ENCODE data around the gene WDR18. TPM values are rescaled to one million over a fixed set of nuclear protein-coding genes. Genes with fewer than 3 reads are reported as not detected.

The WDR18 gene
- total and polyA plus RNA-seq, 8 donors = 12.3 to 84.8 (median 23.3) TPM

DNA sequence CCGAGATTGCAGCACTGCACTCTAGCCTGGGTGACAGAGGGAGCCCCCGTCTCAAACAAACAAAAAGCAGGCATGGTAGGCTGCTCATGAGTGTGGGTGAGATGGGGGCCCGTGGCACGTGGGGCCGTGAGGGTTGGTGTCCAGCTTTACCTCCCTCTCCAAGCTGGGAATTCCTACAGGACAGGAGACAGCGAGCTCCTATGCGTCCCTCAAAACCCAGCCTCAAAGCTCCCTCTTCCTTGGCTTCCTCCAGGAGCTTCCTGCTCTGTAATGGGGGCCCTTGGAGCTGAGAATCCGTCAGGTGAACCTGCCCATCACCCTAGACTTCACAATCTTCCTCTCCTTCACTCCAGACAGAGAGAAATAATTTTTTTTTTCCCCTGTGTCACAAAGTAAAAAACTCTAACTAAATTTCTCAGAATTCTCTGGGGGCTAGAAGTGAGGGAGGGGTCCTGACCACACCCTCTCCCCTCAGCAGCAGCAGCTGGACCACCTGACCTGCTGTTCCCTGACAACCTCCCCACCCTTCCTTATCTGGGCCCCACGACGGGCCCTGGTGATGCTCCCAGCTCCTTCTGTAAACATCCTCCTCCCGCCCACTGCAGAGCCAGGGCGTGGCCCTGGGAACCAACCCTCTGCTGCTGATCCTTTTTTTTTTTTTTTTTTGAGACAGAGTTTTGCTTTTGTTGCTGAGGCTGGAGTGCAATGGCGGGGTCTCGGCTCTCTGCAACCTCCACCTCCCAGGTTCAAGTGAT lies 22.1 kb upstream of the WDR18 start:
- FAIRE-seq = no peak
- no peak for DNase-seq
- intact Hi-C loops (cut with DNase I) = no loop called here
- Histone ChIP-seq H3K4me3 (no peak overlapping the region), H3K4me1 (no peaks in the 10 kb centered on the region), H3K36me3 (peaks cover 0 to 9% (median 0%) of the 10 kb centered on the region in 3 donors), H3K27ac (no peak overlapping the region), H3K9me3 (no peaks in the 10 kb centered on the region), H3K27me3 (no peaks in the 10 kb centered on the region)
- TF ChIP-seq, protein P1, sequence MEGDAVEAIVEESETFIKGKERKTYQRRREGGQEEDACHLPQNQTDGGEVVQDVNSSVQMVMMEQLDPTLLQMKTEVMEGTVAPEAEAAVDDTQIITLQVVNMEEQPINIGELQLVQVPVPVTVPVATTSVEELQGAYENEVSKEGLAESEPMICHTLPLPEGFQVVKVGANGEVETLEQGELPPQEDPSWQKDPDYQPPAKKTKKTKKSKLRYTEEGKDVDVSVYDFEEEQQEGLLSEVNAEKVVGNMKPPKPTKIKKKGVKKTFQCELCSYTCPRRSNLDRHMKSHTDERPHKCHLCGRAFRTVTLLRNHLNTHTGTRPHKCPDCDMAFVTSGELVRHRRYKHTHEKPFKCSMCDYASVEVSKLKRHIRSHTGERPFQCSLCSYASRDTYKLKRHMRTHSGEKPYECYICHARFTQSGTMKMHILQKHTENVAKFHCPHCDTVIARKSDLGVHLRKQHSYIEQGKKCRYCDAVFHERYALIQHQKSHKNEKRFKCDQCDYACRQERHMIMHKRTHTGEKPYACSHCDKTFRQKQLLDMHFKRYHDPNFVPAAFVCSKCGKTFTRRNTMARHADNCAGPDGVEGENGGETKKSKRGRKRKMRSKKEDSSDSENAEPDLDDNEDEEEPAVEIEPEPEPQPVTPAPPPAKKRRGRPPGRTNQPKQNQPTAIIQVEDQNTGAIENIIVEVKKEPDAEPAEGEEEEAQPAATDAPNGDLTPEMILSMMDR (IDR thresholded peaks at IDR 0.05) = no peak
- ATAC-seq = peak in 3 of 4 donors; percentile 24 to 52 (median 28)
- WGBS, 2 donors = 70 to 78% methylated on average over 14 of the region's 14 CpGs

GRCh38 chr19:962683-963400 lies 21.3 kb upstream of the WDR18 start:
- H3K27me3 ChIP-seq = no peaks in the 10 kb centered on the region
- FAIRE-seq (no peak), ATAC-seq (no peak), DNase-seq (peak in 2 of 6 donors; percentile 22 to 63)
- H3K36me3 ChIP-seq = peaks cover 0 to 9% (median 0%) of the 10 kb centered on the region in 3 donors
- 89 to 91% methylated on average over 31 of the region's 31 CpGs for WGBS, 2 donors
- no peaks in the 10 kb centered on the region for H3K9me3 ChIP-seq
- TF ChIP-seq, protein P1 (IDR thresholded peaks at IDR 0.05) = no peak
- no peak overlapping the region for H3K27ac ChIP-seq
- no peak overlapping the region for H3K4me3 ChIP-seq
- intact Hi-C loops (cut with DNase I) = no loop called here
- H3K4me1 ChIP-seq = no peaks in the 10 kb centered on the region

DNA sequence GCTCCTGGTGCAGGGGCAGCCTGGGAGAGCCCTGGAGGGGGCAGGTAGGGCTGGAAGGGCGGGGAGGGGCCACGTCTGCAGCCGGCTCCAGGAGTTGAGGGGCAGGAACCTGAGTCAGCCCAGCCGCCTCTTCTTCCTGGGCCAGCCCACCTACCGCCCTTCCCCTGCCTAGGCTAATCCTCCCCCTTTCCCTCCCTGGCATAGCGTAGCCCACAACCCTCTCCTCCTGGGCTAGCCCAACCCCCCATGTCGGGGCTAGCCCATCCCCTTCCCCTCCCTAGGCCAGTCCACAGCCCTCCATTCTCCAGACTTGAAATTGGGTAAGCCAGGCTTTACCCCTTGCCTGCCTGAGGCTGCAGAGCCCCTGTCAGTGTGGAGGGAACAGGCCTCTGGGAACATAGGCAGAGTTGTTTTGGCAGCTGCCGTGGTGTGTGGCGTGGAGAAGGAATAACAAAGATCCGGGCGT lies 20.6 kb upstream of the WDR18 start:
- no peak overlapping the region for H3K4me3 ChIP-seq

DNA sequence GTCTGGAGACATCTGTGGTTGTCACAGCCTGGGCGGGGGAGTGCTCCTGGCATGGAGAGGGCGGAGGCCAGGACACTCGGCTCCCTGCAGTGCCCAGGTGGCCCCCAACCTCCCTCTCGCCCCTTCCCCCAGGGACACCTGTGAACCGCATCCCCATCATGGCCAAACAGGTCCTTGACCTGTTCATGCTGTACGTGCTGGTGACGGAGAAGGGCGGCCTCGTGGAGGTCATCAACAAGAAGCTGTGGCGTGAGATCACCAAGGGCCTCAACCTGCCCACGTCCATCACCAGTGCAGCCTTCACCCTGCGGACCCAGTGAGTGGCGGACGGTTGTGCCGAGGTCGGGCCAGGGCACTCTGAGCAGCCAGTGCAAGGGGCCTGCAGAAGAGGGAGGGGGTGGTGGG lies 20.0 kb upstream of the WDR18 start:
- FAIRE-seq = no peak
- no peak for ATAC-seq
- intact Hi-C loops (cut with DNase I) = no loop called here

More for the DNA sequence above, 20.6 kb upstream of the WDR18 start:
- Histone ChIP-seq H3K27ac (no peak overlapping the region), H3K36me3 (peaks cover 0 to 9% (median 0%) of the 10 kb centered on the region in 3 donors), H3K9me3 (no peaks in the 10 kb centered on the region), H3K4me1 (no peaks in the 10 kb centered on the region), H3K27me3 (no peaks in the 10 kb centered on the region)
- TF ChIP-seq, protein P1 (IDR thresholded peaks at IDR 0.05) = no peak
- ATAC-seq = no peak
- peak in 1 of 6 donors; percentile 63 for DNase-seq
- WGBS, 2 donors = 85 to 92% methylated on average over 9 to 11 of the region's 11 CpGs
- no peak for FAIRE-seq
- intact Hi-C loops (cut with DNase I) = no loop called here

More for the DNA sequence above, 20.0 kb upstream of the WDR18 start:
- Histone ChIP-seq H3K27ac (no peak overlapping the region), H3K36me3 (peaks cover 0 to 9% (median 0%) of the 10 kb centered on the region in 3 donors), H3K9me3 (no peaks in the 10 kb centered on the region), H3K4me1 (no peaks in the 10 kb centered on the region), H3K27me3 (no peaks in the 10 kb centered on the region), H3K4me3 (no peak overlapping the region)
- peak in 2 of 6 donors; percentile 20 to 52 for DNase-seq
- TF ChIP-seq, protein P1 (IDR thresholded peaks at IDR 0.05) = no peak
- 96 to 97% methylated on average over 16 of the region's 16 CpGs for WGBS, 2 donors
